SK-N-MC (cell line): ENCODE results near the gene ADCY7.

Experiments
- EZH2 ChIP-seq: fragments of 200-600 bp; sonication (generic); IDR thresholded peaks from one replicate; pipeline ENCODE4 v1.6.1; 2017; ENCODE audit warnings: antibody characterized with exemption
- POLR2AphosphoS5 ChIP-seq: IDR thresholded peaks from 2 replicates; pipeline ENCODE4 v1.6.1; 2012; ENCODE audit warnings: mild to moderate bottlenecking, low read depth, low read length, borderline replicate concordance

DNA sequence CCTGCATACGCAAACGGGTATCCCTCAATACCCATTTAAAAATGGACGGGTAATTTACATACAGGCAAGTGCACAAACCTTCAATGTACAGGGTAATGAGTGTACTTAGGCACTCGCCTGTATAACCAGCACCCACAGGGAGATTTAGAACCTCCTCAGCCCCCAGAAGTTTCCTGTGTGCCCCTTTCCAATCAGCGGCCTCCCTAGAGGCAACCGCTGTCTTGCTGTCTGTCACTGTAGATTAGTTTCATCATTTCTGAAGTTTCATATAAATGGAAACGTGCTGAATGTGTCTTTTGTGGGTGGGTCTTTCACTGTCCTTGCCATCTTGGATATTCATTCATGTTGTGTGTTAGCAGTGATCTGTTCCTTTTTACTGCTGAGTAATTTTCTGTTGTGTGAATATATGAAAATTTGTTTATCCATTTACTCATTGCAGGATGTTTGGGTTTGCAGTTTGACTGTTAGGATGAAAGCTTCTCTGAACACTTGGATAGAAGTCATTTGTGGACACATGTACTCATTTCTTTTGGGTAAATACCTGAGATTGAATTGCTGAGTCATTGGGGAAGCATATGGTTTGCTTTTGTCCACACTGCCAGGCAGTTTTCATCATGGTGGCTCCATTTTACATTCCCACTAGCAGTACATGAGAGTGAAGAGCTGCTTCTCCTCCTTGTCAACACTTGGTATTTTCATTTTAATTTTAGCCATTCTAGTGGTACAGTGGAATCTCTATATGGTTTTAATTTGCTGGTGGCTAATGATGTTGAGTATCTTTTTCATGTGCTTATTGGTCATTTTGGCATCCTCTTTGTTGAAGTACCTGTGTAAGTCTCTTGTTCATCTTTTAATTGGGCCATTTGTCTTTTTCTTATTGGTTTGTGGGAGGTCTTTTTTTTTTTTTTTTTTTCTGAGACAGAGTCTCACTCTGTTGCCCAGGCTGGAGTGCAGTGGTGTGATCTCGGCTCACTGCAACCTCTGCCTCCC is 2.1 kb upstream of the ADCY7 start:
- TF ChIP-seq EZH2 (no peak), POLR2AphosphoS5 (no peak)
